Motor neuron (in vitro differentiated cells): ENCODE results near the gene MAP6. TPM values are rescaled to one million over a fixed set of nuclear protein-coding genes. Genes with fewer than 3 reads are reported as not detected.

Experiments used
- ATAC-seq, 8 experiments: fragments of 200-7000 bp; cut with Tn5 transposase; replicated peaks in 6 of 8; 2 replicates each; pipeline ENCODE4 v1.8.0; 2021; ENCODE audit warnings: mild to moderate bottlenecking in 8 of 8, moderate library complexity in 8 of 8
- H3K27ac ChIP-seq, 2 donors: fragments of 250-450 bp; sonication (Bioruptor Pico); 2 replicates each; pipeline ENCODE4 v1.9.0; 2021; ENCODE audit warnings: antibody characterized with exemption in 2 of 2, mild to moderate bottlenecking in 2 of 2, moderate library complexity in 1 of 2
- H3K4me1 ChIP-seq, 2 donors: fragments of 250-450 bp; sonication (Bioruptor Pico); replicated peaks in 1 of 2; 2 replicates each; pipeline ENCODE4 v1.6.1; 2021; ENCODE audit warnings: antibody characterized with exemption in 2 of 2, mild to moderate bottlenecking in 2 of 2, moderate library complexity in 1 of 2
- H3K4me3 ChIP-seq, 5 donors: fragments of 250-450 bp; sonication (Bioruptor Pico); 2 replicates each; pipeline ENCODE4 v1.9.0; 2021; ENCODE audit warnings: antibody characterized with exemption in 5 of 5, mild to moderate bottlenecking in 5 of 5, moderate library complexity in 4 of 5
- WGBS, 10 experiments: fragments of 450-650 bp; shearing (Covaris generic); methylation state at CpG; one replicate each; pipeline ENCODE4 v1.0.0; 2022; 5-methylcytosine and 5-hydroxymethylcytosine counted together
- in situ Hi-C, 9 experiments: fragments of 400-800 bp; cut with MboI; loops; one replicate each; pipeline ENCODE4 v1.15.0; 2021; ENCODE audit warnings: low sequenced_read_pairs in 9 of 9, low pct_unique_long_range_greater_than_20kb in 2 of 9; ENCODE audit not compliant: unreplicated experiment in 9 of 9
- total RNA-seq, 8 experiments: library from RNA; unstranded; fragments of 300-600 nt; gene quantifications; 2 replicates each; pipeline versions ENCODE4 v1.2.3 to v1.2.4, GENCODE V29; 2022

Gene MAP6
- total RNA-seq, 8 experiments from 2014 or later: 0.31 to 128 (median 97.0) TPM

- whole genome bisulfite sequencing, 10 experiments: 100% methylated on average over 1 of the region's 1 CpG; no CpG with 5 or more reads in 8 of the 10 experiments
- no peak overlapping the region for H3K4me3 ChIP-seq
- H3K27ac ChIP-seq: peak overlapping the region; percentile 39 to 47
- peak in 4 of 8 experiments; percentile 44 to 63 (median 53) for ATAC-seq
- in situ Hi-C loops: loop anchor here in 4 of 9 experiments (10.0 to 25.0 kb wide), 3 partner anchors 155 to 773 kb away; partner anchors contain the start of gene RPS3 (in 2 of the 4)
- H3K4me1 ChIP-seq: peaks cover 14 to 16% of the 10 kb centered on the region in 2 donors
Measured at GRCh38 chr11:75542088-75542438, 126.8 kb downstream of the MAP6 start.

DNA sequence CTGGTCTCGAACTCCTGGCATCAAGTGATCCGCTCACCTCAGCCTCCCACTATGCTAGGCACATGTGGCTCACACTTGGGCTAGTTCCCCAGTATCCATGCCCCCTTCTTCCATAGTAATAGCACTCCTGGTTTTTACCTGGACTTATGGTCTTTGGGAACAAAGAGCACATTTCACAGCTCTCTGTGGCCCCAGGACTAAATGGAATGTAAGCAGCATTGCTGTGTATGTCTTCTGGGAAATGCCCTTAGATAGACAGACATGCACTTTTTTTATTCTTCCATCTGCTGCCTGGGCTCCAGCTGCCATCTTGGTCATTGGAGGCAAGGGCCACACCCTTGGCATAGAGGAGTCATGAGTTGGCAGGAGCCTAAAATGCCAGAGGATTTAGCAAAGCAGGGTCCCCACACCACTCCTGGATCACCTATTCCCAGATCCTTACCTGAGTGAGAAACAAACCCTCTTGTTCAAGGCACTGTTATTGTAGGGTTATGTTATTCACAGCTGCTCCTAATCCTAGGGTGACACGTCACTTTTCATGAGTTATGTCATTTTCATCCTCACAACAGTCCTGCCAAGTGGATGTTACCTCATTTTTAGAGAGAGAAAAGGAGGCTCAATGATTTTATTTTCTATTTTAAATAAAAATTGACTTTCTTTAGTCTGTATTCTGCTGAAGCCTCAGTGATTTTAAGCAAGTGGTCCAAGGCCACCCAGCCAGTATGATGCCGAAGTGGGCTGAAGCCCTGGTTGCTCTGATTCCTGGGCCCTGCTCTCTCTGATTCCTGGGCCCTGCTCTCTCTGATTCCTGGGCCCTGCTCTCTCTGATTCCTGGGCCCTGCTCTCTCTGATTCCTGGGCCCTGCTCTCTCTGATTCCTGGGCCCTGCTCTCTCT is 127.4 kb downstream of the MAP6 start:
- WGBS, 10 experiments: 60 to 100% (median 92%) methylated on average over 1 to 4 of the region's 4 CpGs; no CpG with 5 or more reads in 1 of the 10 experiments
- ATAC-seq: peak in 5 of 8 experiments; percentile 16 to 65 (median 54)
- in situ Hi-C loops: loop anchor here in 4 of 9 experiments (10.0 to 25.0 kb wide), 3 partner anchors 154 to 773 kb away; partner anchors contain the start of gene RPS3 (in 2 of the 4)

DNA sequence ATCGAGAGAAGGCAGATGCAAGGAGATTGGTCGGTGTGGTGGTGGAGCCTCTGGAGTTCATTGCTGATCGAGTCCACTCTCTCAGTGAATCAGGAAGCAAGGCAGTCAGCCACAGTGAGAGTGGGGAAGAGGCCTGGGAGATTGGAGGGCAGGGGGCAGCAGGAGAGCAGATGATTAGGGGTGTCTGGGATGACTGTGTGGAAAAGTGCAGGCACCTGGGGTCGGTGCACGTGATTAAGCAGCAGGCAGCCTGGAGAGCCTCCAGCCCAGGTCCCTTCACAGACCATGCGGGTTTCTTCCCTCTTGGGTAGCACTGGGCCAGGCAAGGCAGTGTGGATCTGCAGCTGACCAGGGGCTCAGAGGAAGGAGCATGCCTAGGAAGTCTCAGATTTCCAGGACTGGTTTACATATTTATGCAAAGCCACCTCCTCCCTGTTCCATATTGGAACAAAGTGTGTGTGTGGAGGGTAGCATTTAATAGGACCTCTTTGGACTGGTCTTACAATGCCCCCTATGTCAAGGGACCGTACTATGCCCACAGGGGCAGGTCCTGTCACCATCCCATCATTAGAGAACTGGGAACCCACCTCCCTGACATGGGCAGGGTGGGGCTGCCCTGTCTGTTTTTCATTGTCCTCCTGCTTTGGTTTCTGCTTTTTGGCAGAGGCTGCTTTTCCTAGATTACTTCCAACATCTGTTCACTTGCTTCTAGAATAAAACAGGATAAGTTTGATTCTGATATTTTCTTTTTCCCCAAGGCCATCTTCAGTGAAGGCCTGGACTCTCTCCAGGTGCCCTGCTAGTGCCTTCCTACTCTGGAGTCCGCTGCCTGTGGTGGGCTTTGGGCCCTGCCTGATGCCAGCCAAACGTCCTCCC is 129.1 kb downstream of the MAP6 start:
- no peak overlapping the region for H3K4me3 ChIP-seq
- in situ Hi-C loops: loop anchor here in 6 of 9 experiments (10.0 to 25.0 kb wide), 4 partner anchors 95 to 775 kb away; partner anchors contain the start of gene RPS3 (in 2 of the 6)
- peaks cover 14 to 16% of the 10 kb centered on the region in 2 donors for H3K4me1 ChIP-seq
- H3K27ac ChIP-seq: peak overlapping the region in 1 of 2 donors; percentile 53
- 28 to 100% (median 73%) methylated on average over 1 to 5 of the region's 9 CpGs; no CpG with 5 or more reads in 1 of the 10 experiments for WGBS, 10 experiments
- peak in 6 of 8 experiments; percentile 8 to 97 (median 50) for ATAC-seq

More for the DNA sequence above, 127.4 kb downstream of the MAP6 start:
- Histone ChIP-seq H3K4me3 (no peak overlapping the region), H3K27ac (peak overlapping the region in 1 of 2 donors; percentile 21), H3K4me1 (peaks cover 14 to 16% of the 10 kb centered on the region in 2 donors)

DNA sequence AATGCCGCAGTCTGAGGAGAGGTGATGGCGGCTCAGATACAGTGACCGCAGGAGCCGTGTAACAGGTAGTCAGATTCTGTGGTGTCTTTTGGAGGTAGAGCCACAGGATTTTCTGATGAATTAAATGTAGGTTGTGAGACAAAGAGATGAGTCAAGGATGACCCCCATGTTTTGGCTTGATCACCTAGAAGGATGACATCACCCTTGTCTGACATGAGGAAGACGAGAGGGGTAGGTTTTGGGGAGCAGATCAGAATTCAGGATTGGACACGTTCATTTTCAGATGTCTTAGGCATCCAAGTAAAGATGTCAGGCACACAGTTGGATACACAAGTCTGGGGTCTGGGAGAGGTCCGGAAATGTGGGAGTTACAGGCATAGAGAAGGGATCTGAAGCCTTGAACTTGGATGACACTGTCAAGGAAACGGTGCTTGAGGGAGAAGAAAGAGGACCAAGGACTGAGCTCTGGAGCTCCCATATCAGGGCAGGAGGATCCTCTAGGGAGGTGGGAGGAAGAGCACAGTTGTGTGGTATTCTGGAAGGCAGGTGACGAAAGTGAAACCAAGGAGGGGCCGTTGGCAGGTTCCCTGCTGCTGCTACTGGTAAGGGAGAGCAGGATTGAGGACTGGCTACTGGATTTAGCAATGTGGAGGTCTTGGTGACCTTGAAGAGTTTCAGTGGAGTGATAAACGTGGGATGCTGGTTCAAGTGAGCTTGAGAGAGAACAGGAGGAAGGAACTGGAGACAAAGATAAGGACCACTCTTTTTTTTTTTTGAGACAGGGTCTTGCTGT is 130.5 kb downstream of the MAP6 start:
- Histone ChIP-seq H3K4me1 (peaks cover 22 to 27% of the 10 kb centered on the region in 2 donors), H3K4me3 (no peak overlapping the region), H3K27ac (no peak overlapping the region)
- WGBS, 10 experiments: 69 to 90% (median 82%) methylated on average over 3 to 11 of the region's 11 CpGs; no CpG with 5 or more reads in 1 of the 10 experiments
- no peak for ATAC-seq
- in situ Hi-C loops: loop anchor here in 6 of 9 experiments (10.0 to 25.0 kb wide), 3 partner anchors 94 to 251 kb away; partner anchors contain the start of gene RPS3 (in 2 of the 6)

GRCh38 chr11:75537740-75538139 is 131.1 kb downstream of the MAP6 start:
- in situ Hi-C loops: loop anchor here in 6 of 9 experiments (10.0 to 25.0 kb wide), 3 partner anchors 93 to 250 kb away; partner anchors contain the start of gene RPS3 (in 2 of the 6)
- no peak for ATAC-seq
- peaks cover 22 to 27% of the 10 kb centered on the region in 2 donors for H3K4me1 ChIP-seq
- no peak overlapping the region for H3K4me3 ChIP-seq
- H3K27ac ChIP-seq: no peak overlapping the region
- WGBS, 10 experiments: 35 to 92% (median 79%) methylated on average over 1 to 4 of the region's 5 CpGs; no CpG with 5 or more reads in 1 of the 10 experiments

Other genes starting within 250 kb of the MAP6 start
- 10 to 100 TPM in 2 of 8 experiments, 1 to 10 TPM in 5, under 1 TPM in 1; 0.56 to 16.9 (median 6.3) TPM for gene KLHL35, start 235.8 kb downstream of the MAP6 start, total RNA-seq
- gene GDPD5, start 143.1 kb downstream of the MAP6 start, total RNA-seq: 10 to 100 TPM in 6 of 8 experiments, 1 to 10 TPM in 2; 3.2 to 28.2 (median 16.1) TPM
- gene SERPINH1, start 106.8 kb downstream of the MAP6 start, total RNA-seq: 100 to 1,000 TPM in 4 of 8 experiments, 10 to 100 TPM in 4; 43.0 to 458 (median 107) TPM
- under 1 TPM in 6 of 8 experiments, not detected in 2; 0.13 to 0.95 (median 0.32) TPM for gene MOGAT2, start 48.8 kb upstream of the MAP6 start, total RNA-seq
- gene DGAT2, start 99.7 kb upstream of the MAP6 start, total RNA-seq: 1 to 10 TPM; 1.0 to 4.7 (median 3.1) TPM
- gene UVRAG, start 146.2 kb upstream of the MAP6 start, total RNA-seq: 10 to 100 TPM; 17.2 to 24.4 (median 19.6) TPM